HepG2 (cell line): ENCODE measurements around the gene SMARCE1. TPM values are rescaled to one million over a fixed set of nuclear protein-coding genes. Genes with fewer than 3 reads are reported as not detected.

Experiments
- BCL6 ChIP-seq: IDR thresholded peaks from 2 replicates; pipeline ENCODE4 v1.6.1; 2016; ENCODE audit warnings: missing genetic modification reagents, missing compliant biosample characterization
- ELF3 ChIP-seq: IDR thresholded peaks from 2 replicates; pipeline ENCODE4 v1.6.1; 2016; ENCODE audit warnings: missing genetic modification reagents, missing compliant biosample characterization
- EP300 ChIP-seq, 3 experiments: sonication (generic) in 1 of 3; formaldehyde crosslinking in 1 of 3; IDR thresholded peaks; 2 replicates each; pipeline versions ENCODE4 v1.5.1 to v1.6.1; 2011 to 2020; ENCODE audit warnings: low read depth in 2 of 3, low read length in 2 of 3, borderline replicate concordance in 1 of 3, improper control_type of control experiment in 1 of 3, mild to moderate bottlenecking in 1 of 3, missing genetic modification reagents in 1 of 3, moderate library complexity in 1 of 3
- GATAD2A ChIP-seq: IDR thresholded peaks from 2 replicates; pipeline ENCODE4 v1.6.1; 2016
- IRF2 ChIP-seq: IDR thresholded peaks from 2 replicates; pipeline ENCODE4 v1.6.1; 2018; ENCODE audit warnings: missing genetic modification reagents, missing compliant biosample characterization
- PRMT3 ChIP-seq: sonication (generic); formaldehyde crosslinking; IDR thresholded peaks from 2 replicates; pipeline ENCODE4 v1.8.1; 2022; ENCODE audit warnings: low read depth, mild to moderate bottlenecking, moderate library complexity, missing genetic modification reagents, borderline replicate concordance
- RAD21 ChIP-seq: fragments of 450-650 bp; formaldehyde crosslinking; IDR thresholded peaks from 2 replicates; pipeline ENCODE4 v1.5.0; 2020; ENCODE audit warnings: mild to moderate bottlenecking
- RXRB ChIP-seq: IDR thresholded peaks from 2 replicates; pipeline ENCODE4 v1.6.1; 2016; ENCODE audit warnings: borderline replicate concordance, missing genetic modification reagents, missing compliant biosample characterization
- SAFB2 ChIP-seq: sonication (generic); formaldehyde crosslinking; IDR thresholded peaks from 2 replicates; pipeline ENCODE4 v1.5.1; 2020; ENCODE audit warnings: missing genetic modification reagents, low read depth, mild to moderate bottlenecking, borderline replicate concordance
- SMC3 ChIP-seq: IDR thresholded peaks from 2 replicates; pipeline ENCODE4 v1.6.1; 2011; ENCODE audit warnings: low read length, improper control_type of control experiment
- ZNF331 ChIP-seq: sonication (generic); formaldehyde crosslinking; IDR thresholded peaks from 2 replicates; pipeline ENCODE4 v1.4.0; 2020; ENCODE audit warnings: missing genetic modification reagents
- ZSCAN29 ChIP-seq: sonication (generic); formaldehyde crosslinking; conservative IDR thresholded peaks from 2 replicates; pipeline ENCODE4 v1.4.0; 2020; ENCODE audit warnings: mild to moderate bottlenecking, missing genetic modification reagents
- polyA plus RNA-seq, 8 experiments: library from polyadenylated mRNA; depleted of rRNA in 3 of 8; stranded (reverse) in 7 of 8; unstranded in 1 of 8; fragments of >200 nt; fragmentation: Illumina TruSeq in 4 of 8; extraction: Trizol in 4 of 8; gene quantifications; 2 replicates each; pipeline versions ENCODE4 v1.2.1 to v1.2.3, GENCODE V29; 2011 to 2016; ENCODE audit warnings: low read depth in 4 of 8, missing spikeins in 1 of 8, mixed read lengths in 1 of 8; ENCODE audit not compliant: insufficient read depth in 1 of 8
- total RNA-seq, 5 experiments: library from RNA; depleted of rRNA; stranded (reverse); fragments of >200 nt; fragmentation: Illumina TruSeq; extraction: Trizol; gene quantifications; 2 replicates each; pipeline ENCODE4 v1.2.3, GENCODE V29; 2016; ENCODE audit warnings: low read depth in 1 of 5
- TF ChIP-seq, protein P1 (sequence below): sonication (generic); formaldehyde crosslinking; conservative IDR thresholded peaks from 2 replicates; pipeline ENCODE4 v1.4.0; 2020; ENCODE audit warnings: missing genetic modification reagents
- TF ChIP-seq, protein P2 (sequence below): sonication (generic); formaldehyde crosslinking; IDR thresholded peaks from 2 replicates; pipeline ENCODE4 v1.5.1; 2020; ENCODE audit warnings: mild to moderate bottlenecking, moderate library complexity, missing genetic modification reagents
- TF ChIP-seq, protein P3 (sequence below): IDR thresholded peaks from 2 replicates; pipeline ENCODE4 v1.6.1; 2016; ENCODE audit warnings: low read depth
- TF ChIP-seq, protein P4 (sequence below): sonication (generic); formaldehyde crosslinking; conservative IDR thresholded peaks from 2 replicates; pipeline ENCODE4 v1.8.1; 2023; ENCODE audit warnings: missing genetic modification reagents
- TF ChIP-seq, protein P5 (sequence below): IDR thresholded peaks from 2 replicates; pipeline ENCODE4 v1.4.0; 2020; ENCODE audit warnings: mild to moderate bottlenecking, missing genetic modification reagents

The SMARCE1 gene
- total and polyA plus RNA-seq, 2 of the 13 experiments (the other 11 are each of a cell fraction or from before 2014, with no cell fraction given) = 43.5 to 127 TPM

DNA sequence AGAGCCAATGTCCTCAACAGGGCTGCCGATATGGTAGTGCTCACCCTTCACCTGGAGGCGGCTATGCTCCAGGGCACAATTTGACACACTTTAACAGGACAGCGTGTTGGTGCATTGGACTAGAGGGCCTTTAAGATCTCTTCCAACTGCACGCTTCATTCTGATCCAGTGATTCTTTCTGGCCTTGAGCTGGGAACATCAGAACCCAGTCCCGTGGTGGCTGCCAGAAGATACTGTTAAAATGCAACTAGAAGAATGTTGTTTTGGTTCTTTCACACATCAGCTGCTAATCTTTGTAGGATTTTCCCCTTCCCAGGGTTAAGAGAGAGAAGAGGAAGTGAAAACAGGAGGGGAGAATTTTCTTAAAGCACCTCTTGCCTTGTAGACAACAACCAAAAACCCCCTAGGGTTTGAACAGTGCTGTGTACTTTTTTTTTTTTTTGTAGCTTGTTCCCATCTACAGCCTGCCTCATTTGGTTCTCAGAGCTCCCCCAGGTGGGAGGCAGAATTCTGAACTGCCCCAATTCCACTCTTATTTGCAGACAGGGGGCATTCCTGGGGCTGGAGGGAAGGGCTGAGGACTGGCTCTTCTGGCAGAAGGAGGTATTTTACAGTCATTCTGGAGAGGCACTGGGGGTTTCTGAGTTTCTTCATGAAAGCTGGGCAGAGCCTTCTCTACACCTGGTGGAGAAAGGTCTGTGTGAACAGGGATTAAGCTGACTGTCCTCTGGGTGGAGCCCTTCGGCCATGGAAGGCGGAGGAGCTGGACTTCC, 32.4 kb downstream of the SMARCE1 start (continued):
- TF ChIP-seq EP300 (IDR thresholded peaks at IDR 0.05; ENCODE audit: low read depth in 2 of 2, low read length in 2 of 2) (no peak), EP300 (CRISPR knock-in tag; IDR thresholded peaks at IDR 0.05; ENCODE audit: borderline replicate concordance) (no peak), IRF2 (CRISPR knock-in tag) (no peak), BCL6 (CRISPR knock-in tag) (peak; percentile 23; the same call in 1 of the 2 replicates), GATAD2A (CRISPR knock-in tag) (peak; percentile 35; the same call in 1 of the 2 replicates), SMC3 (peak; percentile 70), RAD21 (CRISPR knock-in tag) (peak; percentile 95), ZSCAN29 (peak; percentile 90; the same call in 1 of the 2 replicates), PRMT3 (CRISPR knock-in tag) (no peak), ELF3 (0 out of 2 replicates have a peak, but pooled peaks have one; percentile 23), ZNF331 (peak; percentile 51; the same call in 1 of the 2 replicates), SAFB2 (CRISPR knock-in tag) (no peak), RXRB (CRISPR knock-in tag) (peak; percentile 49; the same call in 1 of the 2 replicates)
- TF ChIP-seq, protein P1, sequence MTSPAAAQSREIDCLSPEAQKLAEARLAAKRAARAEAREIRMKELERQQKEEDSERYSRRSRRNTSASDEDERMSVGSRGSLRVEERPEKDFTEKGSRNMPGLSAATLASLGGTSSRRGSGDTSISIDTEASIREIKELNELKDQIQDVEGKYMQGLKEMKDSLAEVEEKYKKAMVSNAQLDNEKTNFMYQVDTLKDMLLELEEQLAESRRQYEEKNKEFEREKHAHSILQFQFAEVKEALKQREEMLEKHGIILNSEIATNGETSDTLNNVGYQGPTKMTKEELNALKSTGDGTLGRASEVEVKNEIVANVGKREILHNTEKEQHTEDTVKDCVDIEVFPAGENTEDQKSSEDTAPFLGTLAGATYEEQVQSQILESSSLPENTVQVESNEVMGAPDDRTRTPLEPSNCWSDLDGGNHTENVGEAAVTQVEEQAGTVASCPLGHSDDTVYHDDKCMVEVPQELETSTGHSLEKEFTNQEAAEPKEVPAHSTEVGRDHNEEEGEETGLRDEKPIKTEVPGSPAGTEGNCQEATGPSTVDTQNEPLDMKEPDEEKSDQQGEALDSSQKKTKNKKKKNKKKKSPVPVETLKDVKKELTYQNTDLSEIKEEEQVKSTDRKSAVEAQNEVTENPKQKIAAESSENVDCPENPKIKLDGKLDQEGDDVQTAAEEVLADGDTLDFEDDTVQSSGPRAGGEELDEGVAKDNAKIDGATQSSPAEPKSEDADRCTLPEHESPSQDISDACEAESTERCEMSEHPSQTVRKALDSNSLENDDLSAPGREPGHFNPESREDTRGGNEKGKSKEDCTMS (CRISPR knock-in tag) = no peak
- TF ChIP-seq, protein P2, sequence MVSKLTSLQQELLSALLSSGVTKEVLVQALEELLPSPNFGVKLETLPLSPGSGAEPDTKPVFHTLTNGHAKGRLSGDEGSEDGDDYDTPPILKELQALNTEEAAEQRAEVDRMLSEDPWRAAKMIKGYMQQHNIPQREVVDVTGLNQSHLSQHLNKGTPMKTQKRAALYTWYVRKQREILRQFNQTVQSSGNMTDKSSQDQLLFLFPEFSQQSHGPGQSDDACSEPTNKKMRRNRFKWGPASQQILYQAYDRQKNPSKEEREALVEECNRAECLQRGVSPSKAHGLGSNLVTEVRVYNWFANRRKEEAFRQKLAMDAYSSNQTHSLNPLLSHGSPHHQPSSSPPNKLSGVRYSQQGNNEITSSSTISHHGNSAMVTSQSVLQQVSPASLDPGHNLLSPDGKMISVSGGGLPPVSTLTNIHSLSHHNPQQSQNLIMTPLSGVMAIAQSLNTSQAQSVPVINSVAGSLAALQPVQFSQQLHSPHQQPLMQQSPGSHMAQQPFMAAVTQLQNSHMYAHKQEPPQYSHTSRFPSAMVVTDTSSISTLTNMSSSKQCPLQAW (CRISPR knock-in tag) = 0 out of 2 replicates have a peak, but pooled peaks have one; percentile 23
- TF ChIP-seq, protein P3, sequence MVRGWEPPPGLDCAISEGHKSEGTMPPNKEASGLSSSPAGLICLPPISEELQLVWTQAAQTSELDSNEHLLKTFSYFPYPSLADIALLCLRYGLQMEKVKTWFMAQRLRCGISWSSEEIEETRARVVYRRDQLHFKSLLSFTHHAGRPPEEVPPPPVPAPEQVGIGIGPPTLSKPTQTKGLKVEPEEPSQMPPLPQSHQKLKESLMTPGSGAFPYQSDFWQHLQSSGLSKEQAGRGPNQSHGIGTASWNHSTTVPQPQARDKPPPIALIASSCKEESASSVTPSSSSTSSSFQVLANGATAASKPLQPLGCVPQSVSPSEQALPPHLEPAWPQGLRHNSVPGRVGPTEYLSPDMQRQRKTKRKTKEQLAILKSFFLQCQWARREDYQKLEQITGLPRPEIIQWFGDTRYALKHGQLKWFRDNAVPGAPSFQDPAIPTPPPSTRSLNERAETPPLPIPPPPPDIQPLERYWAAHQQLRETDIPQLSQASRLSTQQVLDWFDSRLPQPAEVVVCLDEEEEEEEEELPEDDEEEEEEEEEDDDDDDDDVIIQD (CRISPR knock-in tag) = no peak
- TF ChIP-seq, protein P4, sequence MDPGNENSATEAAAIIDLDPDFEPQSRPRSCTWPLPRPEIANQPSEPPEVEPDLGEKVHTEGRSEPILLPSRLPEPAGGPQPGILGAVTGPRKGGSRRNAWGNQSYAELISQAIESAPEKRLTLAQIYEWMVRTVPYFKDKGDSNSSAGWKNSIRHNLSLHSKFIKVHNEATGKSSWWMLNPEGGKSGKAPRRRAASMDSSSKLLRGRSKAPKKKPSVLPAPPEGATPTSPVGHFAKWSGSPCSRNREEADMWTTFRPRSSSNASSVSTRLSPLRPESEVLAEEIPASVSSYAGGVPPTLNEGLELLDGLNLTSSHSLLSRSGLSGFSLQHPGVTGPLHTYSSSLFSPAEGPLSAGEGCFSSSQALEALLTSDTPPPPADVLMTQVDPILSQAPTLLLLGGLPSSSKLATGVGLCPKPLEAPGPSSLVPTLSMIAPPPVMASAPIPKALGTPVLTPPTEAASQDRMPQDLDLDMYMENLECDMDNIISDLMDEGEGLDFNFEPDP (CRISPR knock-in tag) = 0 out of 2 replicates have a peak, but pooled peaks have one; percentile 68
- TF ChIP-seq, protein P5, sequence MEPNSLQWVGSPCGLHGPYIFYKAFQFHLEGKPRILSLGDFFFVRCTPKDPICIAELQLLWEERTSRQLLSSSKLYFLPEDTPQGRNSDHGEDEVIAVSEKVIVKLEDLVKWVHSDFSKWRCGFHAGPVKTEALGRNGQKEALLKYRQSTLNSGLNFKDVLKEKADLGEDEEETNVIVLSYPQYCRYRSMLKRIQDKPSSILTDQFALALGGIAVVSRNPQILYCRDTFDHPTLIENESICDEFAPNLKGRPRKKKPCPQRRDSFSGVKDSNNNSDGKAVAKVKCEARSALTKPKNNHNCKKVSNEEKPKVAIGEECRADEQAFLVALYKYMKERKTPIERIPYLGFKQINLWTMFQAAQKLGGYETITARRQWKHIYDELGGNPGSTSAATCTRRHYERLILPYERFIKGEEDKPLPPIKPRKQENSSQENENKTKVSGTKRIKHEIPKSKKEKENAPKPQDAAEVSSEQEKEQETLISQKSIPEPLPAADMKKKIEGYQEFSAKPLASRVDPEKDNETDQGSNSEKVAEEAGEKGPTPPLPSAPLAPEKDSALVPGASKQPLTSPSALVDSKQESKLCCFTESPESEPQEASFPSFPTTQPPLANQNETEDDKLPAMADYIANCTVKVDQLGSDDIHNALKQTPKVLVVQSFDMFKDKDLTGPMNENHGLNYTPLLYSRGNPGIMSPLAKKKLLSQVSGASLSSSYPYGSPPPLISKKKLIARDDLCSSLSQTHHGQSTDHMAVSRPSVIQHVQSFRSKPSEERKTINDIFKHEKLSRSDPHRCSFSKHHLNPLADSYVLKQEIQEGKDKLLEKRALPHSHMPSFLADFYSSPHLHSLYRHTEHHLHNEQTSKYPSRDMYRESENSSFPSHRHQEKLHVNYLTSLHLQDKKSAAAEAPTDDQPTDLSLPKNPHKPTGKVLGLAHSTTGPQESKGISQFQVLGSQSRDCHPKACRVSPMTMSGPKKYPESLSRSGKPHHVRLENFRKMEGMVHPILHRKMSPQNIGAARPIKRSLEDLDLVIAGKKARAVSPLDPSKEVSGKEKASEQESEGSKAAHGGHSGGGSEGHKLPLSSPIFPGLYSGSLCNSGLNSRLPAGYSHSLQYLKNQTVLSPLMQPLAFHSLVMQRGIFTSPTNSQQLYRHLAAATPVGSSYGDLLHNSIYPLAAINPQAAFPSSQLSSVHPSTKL (CRISPR knock-in tag) = peak; percentile 37; the same call in 1 of the 2 replicates
